ENCODE measurements around the gene CPNE6.
"Not testable (repeated sequence)": the region's sequence is repeated elsewhere in the genome, so short reads cannot be mapped to it uniquely, and the experiment has no call there.

DNA sequence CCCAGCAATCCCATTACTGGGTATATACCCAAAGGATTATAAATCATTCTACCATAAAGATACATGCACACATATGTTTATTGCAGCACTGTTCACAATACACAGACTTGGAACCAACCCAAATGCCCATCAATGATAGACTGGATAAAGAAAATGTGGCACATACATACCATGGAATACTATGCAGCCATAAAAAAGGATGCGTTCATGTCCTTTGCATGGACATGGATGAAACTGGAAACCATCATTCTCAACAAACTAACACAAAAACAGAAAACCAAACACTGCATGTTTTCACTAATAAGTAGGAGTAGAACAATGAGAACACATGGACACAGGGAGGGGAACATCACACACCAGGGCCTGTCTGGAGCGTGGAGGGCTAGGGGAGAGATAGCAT lies 40.0 kb upstream of the CPNE6 start:
- TF ChIP-seq, protein P1, sequence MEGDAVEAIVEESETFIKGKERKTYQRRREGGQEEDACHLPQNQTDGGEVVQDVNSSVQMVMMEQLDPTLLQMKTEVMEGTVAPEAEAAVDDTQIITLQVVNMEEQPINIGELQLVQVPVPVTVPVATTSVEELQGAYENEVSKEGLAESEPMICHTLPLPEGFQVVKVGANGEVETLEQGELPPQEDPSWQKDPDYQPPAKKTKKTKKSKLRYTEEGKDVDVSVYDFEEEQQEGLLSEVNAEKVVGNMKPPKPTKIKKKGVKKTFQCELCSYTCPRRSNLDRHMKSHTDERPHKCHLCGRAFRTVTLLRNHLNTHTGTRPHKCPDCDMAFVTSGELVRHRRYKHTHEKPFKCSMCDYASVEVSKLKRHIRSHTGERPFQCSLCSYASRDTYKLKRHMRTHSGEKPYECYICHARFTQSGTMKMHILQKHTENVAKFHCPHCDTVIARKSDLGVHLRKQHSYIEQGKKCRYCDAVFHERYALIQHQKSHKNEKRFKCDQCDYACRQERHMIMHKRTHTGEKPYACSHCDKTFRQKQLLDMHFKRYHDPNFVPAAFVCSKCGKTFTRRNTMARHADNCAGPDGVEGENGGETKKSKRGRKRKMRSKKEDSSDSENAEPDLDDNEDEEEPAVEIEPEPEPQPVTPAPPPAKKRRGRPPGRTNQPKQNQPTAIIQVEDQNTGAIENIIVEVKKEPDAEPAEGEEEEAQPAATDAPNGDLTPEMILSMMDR (IDR thresholded peaks at IDR 0.05): not testable (repeated sequence)
- not testable (repeated sequence) for TF ChIP-seq POLR2A (IDR thresholded peaks at IDR 0.05)
